Hypothalamus (tissue), 51 donors: ENCODE measurements around the gene CPAMD8.

ENCODE experiments used
- DNase-seq, 51 donors: peaks; one replicate each; lab custom pipeline; 2025; lab: John Stamatoyannopoulos, UW

Gene CPAMD8

GRCh38 chr19:16896146-16897028, 130.2 kb downstream of the CPAMD8 start:
- no peak for DNase-seq

GRCh38 chr19:16895467-16896145, 131.0 kb downstream of the CPAMD8 start:
- peak in 3 of 51 donors; percentile 5 to 8 (median 6) for DNase-seq

GRCh38 chr19:16894080-16894479, 132.5 kb downstream of the CPAMD8 start:
- no peak for DNase-seq

GRCh38 chr19:16893686-16893989, 133.0 kb downstream of the CPAMD8 start:
- no peak for DNase-seq

GRCh38 chr19:16892868-16893685, 133.5 kb downstream of the CPAMD8 start:
- no peak for DNase-seq

- no peak for DNase-seq
Observed at GRCh38 chr19:16892436-16892835, 134.2 kb downstream of the CPAMD8 start.

- DNase-seq, result no peak
Observed at GRCh38 chr19:16891696-16892382, 134.8 kb downstream of the CPAMD8 start.

GRCh38 chr19:16890461-16891184, 136.0 kb downstream of the CPAMD8 start:
- DNase-seq, result no peak

- DNase-seq, result no peak
Observed at GRCh38 chr19:16889883-16890460, 136.6 kb downstream of the CPAMD8 start.

GRCh38 chr19:16889366-16889882, 137.2 kb downstream of the CPAMD8 start:
- DNase-seq, result no peak

- no peak for DNase-seq
Observed at GRCh38 chr19:16888629-16889365, 137.8 kb downstream of the CPAMD8 start, which contains the start of gene F2RL3. TSS of gene F2RL3 (plus strand) at chr19:16888999. CDS start at chr19:16889190, 191 bp downstream.

GRCh38 chr19:16887353-16888265, 139.0 kb downstream of the CPAMD8 start:
- no peak for DNase-seq

GRCh38 chr19:16886305-16886880, 140.2 kb downstream of the CPAMD8 start:
- DNase-seq, result no peak

GRCh38 chr19:16885166-16885565, 141.4 kb downstream of the CPAMD8 start:
- no peak for DNase-seq

- no peak for DNase-seq
Observed at GRCh38 chr19:16883522-16883921, 143.1 kb downstream of the CPAMD8 start.

- no peak for DNase-seq
Observed at GRCh38 chr19:16882146-16882545, 144.5 kb downstream of the CPAMD8 start.
